Uterus (tissue), 2 donors: ENCODE measurements around the gene ZCWPW1.

Experiments
- POLR2A ChIP-seq, 2 donors: fragments of 450-650 bp; IDR thresholded peaks; one replicate each; pipeline ENCODE4 v1.6.1; 2016; ENCODE audit warnings: antibody characterized with exemption in 2 of 2, mild to moderate bottlenecking in 1 of 2, moderate library complexity in 1 of 2
- TF ChIP-seq, protein P1 (sequence below), 4 experiments: fragments of 200-600 bp in 2 of 4; fragments of 450-650 bp in 2 of 4; sonication (generic) in 2 of 4; IDR thresholded peaks; one replicate each; pipeline ENCODE4 v1.5.1; 2016 to 2019; ENCODE audit warnings: antibody characterized with exemption in 4 of 4, mild to moderate bottlenecking in 2 of 4, moderate library complexity in 1 of 4

GRCh38 chr7:100352984-100353684 lies 75.4 kb downstream of the ZCWPW1 start:
- TF ChIP-seq, protein P1, sequence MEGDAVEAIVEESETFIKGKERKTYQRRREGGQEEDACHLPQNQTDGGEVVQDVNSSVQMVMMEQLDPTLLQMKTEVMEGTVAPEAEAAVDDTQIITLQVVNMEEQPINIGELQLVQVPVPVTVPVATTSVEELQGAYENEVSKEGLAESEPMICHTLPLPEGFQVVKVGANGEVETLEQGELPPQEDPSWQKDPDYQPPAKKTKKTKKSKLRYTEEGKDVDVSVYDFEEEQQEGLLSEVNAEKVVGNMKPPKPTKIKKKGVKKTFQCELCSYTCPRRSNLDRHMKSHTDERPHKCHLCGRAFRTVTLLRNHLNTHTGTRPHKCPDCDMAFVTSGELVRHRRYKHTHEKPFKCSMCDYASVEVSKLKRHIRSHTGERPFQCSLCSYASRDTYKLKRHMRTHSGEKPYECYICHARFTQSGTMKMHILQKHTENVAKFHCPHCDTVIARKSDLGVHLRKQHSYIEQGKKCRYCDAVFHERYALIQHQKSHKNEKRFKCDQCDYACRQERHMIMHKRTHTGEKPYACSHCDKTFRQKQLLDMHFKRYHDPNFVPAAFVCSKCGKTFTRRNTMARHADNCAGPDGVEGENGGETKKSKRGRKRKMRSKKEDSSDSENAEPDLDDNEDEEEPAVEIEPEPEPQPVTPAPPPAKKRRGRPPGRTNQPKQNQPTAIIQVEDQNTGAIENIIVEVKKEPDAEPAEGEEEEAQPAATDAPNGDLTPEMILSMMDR (IDR thresholded peaks at IDR 0.05), result no peak
- no peak for TF ChIP-seq POLR2A (IDR thresholded peaks at IDR 0.05)
